ENCODE data around the gene SREK1.

DNA sequence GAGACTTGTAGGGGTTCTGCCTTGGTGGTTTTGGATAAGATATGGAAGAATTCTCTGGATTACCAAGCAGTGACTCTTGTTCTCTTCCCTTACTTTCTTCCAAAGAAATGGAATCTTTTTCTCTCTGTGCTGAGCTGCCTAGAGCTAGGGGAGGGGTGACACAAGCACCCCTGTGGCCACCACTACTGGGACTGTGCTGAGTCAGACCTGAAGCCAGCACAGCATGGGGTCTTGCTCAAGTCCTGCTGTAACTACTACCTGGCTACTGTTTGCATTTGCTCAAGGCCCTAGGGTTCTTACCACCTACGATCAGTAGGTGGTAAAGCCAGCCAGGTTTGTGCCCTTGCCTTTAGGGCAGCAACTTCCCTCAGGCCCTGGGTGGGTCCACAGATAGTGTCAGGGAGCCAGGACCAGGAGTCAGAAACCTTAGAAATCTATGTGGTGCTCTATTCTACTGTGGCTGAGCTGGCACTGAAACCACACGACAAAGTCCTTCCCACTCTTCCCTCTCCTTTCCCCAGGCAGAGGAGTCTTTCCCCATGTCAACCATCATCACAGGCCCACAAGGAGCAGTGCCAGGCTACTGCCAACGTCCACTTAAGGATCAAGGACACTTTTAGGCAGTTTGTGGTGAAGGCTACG, 53.8 kb downstream of the SREK1 start:
- TF ChIP-seq CTCF (IDR thresholded peaks at IDR 0.05), result no peak
- no peak for TF ChIP-seq ZFX (IDR thresholded peaks at IDR 0.05; ENCODE audit: borderline replicate concordance)

Data from 22Rv1 (cell line).